SKM-1 treated with dmso at 0.1 percent for 144 hours (cell line): ENCODE data around the gene DNM3.
A peak's percentile ranks its signal among the peaks of the same experiment; 100 is the strongest.

Experiments
- DNase-seq: peaks from one replicate; lab custom pipeline; 2025; ENCODE audit not compliant: unreplicated experiment; lab: John Stamatoyannopoulos, UW

The DNM3 gene

GRCh38 chr1:172383536-172383935, 542.2 kb downstream of the DNM3 start:
- DNase-seq = no peak

- no peak for DNase-seq
These were observed 543.4 kb downstream of the DNM3 start for GRCh38 chr1:172384656-172385055.

GRCh38 chr1:172386046-172386445, 544.7 kb downstream of the DNM3 start:
- DNase-seq = no peak

- DNase-seq = no peak
These were observed 547.2 kb downstream of the DNM3 start for GRCh38 chr1:172388490-172388889.

GRCh38 chr1:172390301-172390682, 549.0 kb downstream of the DNM3 start:
- DNase-seq = no peak

- no peak for DNase-seq
These were observed 549.6 kb downstream of the DNM3 start for GRCh38 chr1:172390683-172391551.

- no peak for DNase-seq
These were observed 550.7 kb downstream of the DNM3 start for GRCh38 chr1:172391976-172392375.

GRCh38 chr1:172393354-172393753, 552.1 kb downstream of the DNM3 start:
- DNase-seq = no peak

- no peak for DNase-seq
These were observed 552.9 kb downstream of the DNM3 start for GRCh38 chr1:172394141-172394751.

- DNase-seq = no peak
These were observed 553.5 kb downstream of the DNM3 start for GRCh38 chr1:172394811-172395210.

GRCh38 chr1:172395576-172395975, 554.3 kb downstream of the DNM3 start:
- DNase-seq = no peak

GRCh38 chr1:172397221-172397620, 555.9 kb downstream of the DNM3 start:
- no peak for DNase-seq

GRCh38 chr1:172397633-172398032, 556.3 kb downstream of the DNM3 start:
- no peak for DNase-seq

- no peak for DNase-seq
These were observed 556.9 kb downstream of the DNM3 start for GRCh38 chr1:172398193-172398592.

GRCh38 chr1:172398970-172399755, 557.9 kb downstream of the DNM3 start:
- peak; percentile 12 for DNase-seq

- DNase-seq = no peak
These were observed 558.7 kb downstream of the DNM3 start for GRCh38 chr1:172399756-172400721.

GRCh38 chr1:172400722-172401105, 559.4 kb downstream of the DNM3 start:
- DNase-seq = no peak

- DNase-seq = no peak
These were observed 560.2 kb downstream of the DNM3 start for GRCh38 chr1:172401477-172401876.

GRCh38 chr1:172401892-172402291, 560.6 kb downstream of the DNM3 start:
- no peak for DNase-seq

GRCh38 chr1:172402878-172403569, 561.7 kb downstream of the DNM3 start:
- DNase-seq = no peak
